ENCODE results near the gene PRPSAP2. TPM values are rescaled to one million over a fixed set of nuclear protein-coding genes. Genes with fewer than 3 reads are reported as not detected.

The PRPSAP2 gene
- total and polyA plus RNA-seq, 2 of the 8 experiments (the other 6 are each of a cell fraction or from before 2014, with no cell fraction given): 28.7 to 50.5 TPM

GRCh38 chr17:18905226-18905625, 47.3 kb downstream of the PRPSAP2 start:
- no peaks in the 10 kb centered on the region for H3K79me1 ChIP-seq (ENCODE audit: low read depth, low read length)
- H4K8ac ChIP-seq (ENCODE audit: extremely low read depth, insufficient read depth, low read length): no peak overlapping the region
- WGBS, 2 experiments (ENCODE audit: extremely low coverage in 1 of 2, insufficient coverage in 1 of 2, insufficient read length in 1 of 2, insufficient replicate concordance in 2 of 2, low coverage in 1 of 2, low lambda C conversion rate in 2 of 2, missing lambda C conversion rate in 1 of 2): 92% methylated on average over 5 of the region's 5 CpGs; no CpG with 5 or more reads in 1 of the 2 experiments
- H3K56ac ChIP-seq (replicated peaks; ENCODE audit: insufficient read length, low read depth, low read length): no peak overlapping the region
- no peak overlapping the region for H3K27ac ChIP-seq (ENCODE audit: low read depth, low read length)
- H3K4me3 ChIP-seq (ENCODE audit: extremely low read depth in 1 of 4, insufficient read depth in 2 of 4, low read depth in 3 of 4, low read length in 4 of 4): no peak overlapping the region
- H2BK12ac ChIP-seq (ENCODE audit: low read depth, low read length): no peak overlapping the region
- H4K91ac ChIP-seq (replicated peaks; ENCODE audit: insufficient read length, low read length): no peak overlapping the region
- no peak for DNase-seq (ENCODE audit: low read depth in 1 of 2, low spot score in 2 of 2)
- no peak for FAIRE-seq
- no peaks in the 10 kb centered on the region for H3K27me3 ChIP-seq (replicated peaks in 1 of 4; ENCODE audit: control insufficient read depth in 3 of 4, extremely low read depth in 1 of 4, insufficient read depth in 3 of 4, low read length in 3 of 4)
- no peak overlapping the region for H3K18ac ChIP-seq (ENCODE audit: extremely low read depth, low read length)
- H3K4me1 ChIP-seq (replicated peaks in 1 of 4; ENCODE audit: control insufficient read depth in 3 of 4, insufficient read depth in 4 of 4, low read length in 3 of 4): no peaks in the 10 kb centered on the region
- H3K4me2 ChIP-seq (ENCODE audit: insufficient read depth in 1 of 2, low read depth in 2 of 2, low read length in 2 of 2): no peak overlapping the region
- H3K36me3 ChIP-seq (ENCODE audit: control insufficient read depth in 2 of 4, insufficient read depth in 4 of 4, low read length in 3 of 4): peaks cover 3 to 10% (median 5%) of the 10 kb centered on the region in 4 experiments; a peak in 5 of 8 replicates
- no peaks in the 10 kb centered on the region for H3K23me2 ChIP-seq (ENCODE audit: low read depth, low read length)
- H3K4ac ChIP-seq (replicated peaks; ENCODE audit: insufficient read length, low read depth, low read length): no peak overlapping the region
- H4K5ac ChIP-seq (ENCODE audit: insufficient read length, low read depth, low read length): no peak overlapping the region
- H4K20me1 ChIP-seq (replicated peaks in 1 of 2; ENCODE audit: control insufficient read depth in 1 of 2, insufficient read depth in 2 of 2, low read length in 2 of 2): peaks cover 0 to 2% of the 10 kb centered on the region in 2 experiments
- H2BK20ac ChIP-seq (ENCODE audit: low read length): no peak overlapping the region
- H3K9me3 ChIP-seq (ENCODE audit: insufficient read depth in 2 of 2, low read depth in 1 of 2, low read length in 1 of 2): no peaks in the 10 kb centered on the region
- no peak overlapping the region for H2AK5ac ChIP-seq (ENCODE audit: low read depth, low read length)
- H3K79me2 ChIP-seq (ENCODE audit: control insufficient read depth in 1 of 2, insufficient read depth in 2 of 2, low read length in 2 of 2): no peaks in the 10 kb centered on the region
- no peak overlapping the region for H2BK5ac ChIP-seq (ENCODE audit: low read depth, low read length)
- H3K23ac ChIP-seq (ENCODE audit: insufficient read length): no peak overlapping the region
- H2BK15ac ChIP-seq (ENCODE audit: low read length): no peak overlapping the region
- ChIA-PET POLR2A (ENCODE audit: partially characterized antibody) (interaction anchor here (0.6 kb wide), 1 partner anchor 14 kb away, joined by 3 read pairs; no protein-coding TSS in a partner anchor), CTCF (ENCODE audit: partially characterized antibody) (interaction anchor here (0.7 kb wide), 1 partner anchor 772 kb away, joined by 3 read pairs; no protein-coding TSS in a partner anchor)
- H3K9ac ChIP-seq (replicated peaks in 1 of 4; ENCODE audit: extremely low read depth in 1 of 4, low read depth in 3 of 4, low read length in 3 of 4): no peak overlapping the region
- H2AFZ ChIP-seq (ENCODE audit: low read length): no peak overlapping the region
- H2BK120ac ChIP-seq (replicated peaks; ENCODE audit: low read depth, low read length): no peak overlapping the region
- H3K14ac ChIP-seq (ENCODE audit: insufficient read length): no peak overlapping the region
- TF ChIP-seq RBBP5 (IDR thresholded peaks at IDR 0.05; ENCODE audit: borderline replicate concordance, low read depth, low read length): no peak
- no peak for TF ChIP-seq BRCA1 (IDR thresholded peaks at IDR 0.05; ENCODE audit: low read depth, low read length)

Data from H1 (cell line).